ENCODE measurements around the gene BRINP1.

BRINP1 gene

GRCh38 chr9:119184265-119184936 is 184.8 kb downstream of the BRINP1 start (continued):
- no peak for TF ChIP-seq PRDM2 (tag by site-specific recombination; IDR thresholded peaks at IDR 0.05; ENCODE audit: borderline replicate concordance)

GRCh38 chr9:119181561-119181960 is 187.7 kb downstream of the BRINP1 start:
- Histone ChIP-seq H3K4me3 (ENCODE audit: low read depth, low read length) (no peak overlapping the region), H3K9me3 (ENCODE audit: control insufficient read depth, insufficient read depth, low read depth, low read length) (no peaks in the 10 kb centered on the region), H3K36me3 (ENCODE audit: control insufficient read depth in 2 of 2, insufficient read depth in 1 of 2, low read length in 2 of 2) (no peaks in the 10 kb centered on the region), H3K4me1 (ENCODE audit: control insufficient read depth, insufficient read depth, low read length) (no peaks in the 10 kb centered on the region), H3K27ac (ENCODE audit: extremely low read depth, low read depth, low read length) (no peak overlapping the region)
- TF ChIP-seq HOXD13 (CRISPR knock-in tag; IDR thresholded peaks at IDR 0.05; ENCODE audit: borderline replicate concordance) (no peak), HOXA7 (CRISPR knock-in tag; IDR thresholded peaks at IDR 0.05; ENCODE audit: borderline replicate concordance) (no peak), ZNF626 (tag by site-specific recombination; IDR thresholded peaks at IDR 0.05) (no peak), ZNF701 (tag by site-specific recombination; IDR thresholded peaks at IDR 0.05) (no peak), SP3 (tag by site-specific recombination; IDR thresholded peaks at IDR 0.05) (no peak), ZNF792 (tag by site-specific recombination; IDR thresholded peaks at IDR 0.05) (no peak), ZNF24 (tag by site-specific recombination; IDR thresholded peaks at IDR 0.05) (no peak), ZNF600 (tag by site-specific recombination; IDR thresholded peaks at IDR 0.05) (no peak), HOXC10 (CRISPR knock-in tag; IDR thresholded peaks at IDR 0.05) (no peak), ZBTB7A (tag by site-specific recombination; IDR thresholded peaks at IDR 0.05; ENCODE audit: low read depth) (no peak), ZNF10 (tag by site-specific recombination; IDR thresholded peaks at IDR 0.05) (no peak), ZXDB (tag by site-specific recombination; IDR thresholded peaks at IDR 0.05) (no peak), ZNF140 (tag by site-specific recombination; IDR thresholded peaks at IDR 0.05) (no peak), ZNF26 (tag by site-specific recombination; IDR thresholded peaks at IDR 0.05) (no peak)
- TF ChIP-seq, protein P1, sequence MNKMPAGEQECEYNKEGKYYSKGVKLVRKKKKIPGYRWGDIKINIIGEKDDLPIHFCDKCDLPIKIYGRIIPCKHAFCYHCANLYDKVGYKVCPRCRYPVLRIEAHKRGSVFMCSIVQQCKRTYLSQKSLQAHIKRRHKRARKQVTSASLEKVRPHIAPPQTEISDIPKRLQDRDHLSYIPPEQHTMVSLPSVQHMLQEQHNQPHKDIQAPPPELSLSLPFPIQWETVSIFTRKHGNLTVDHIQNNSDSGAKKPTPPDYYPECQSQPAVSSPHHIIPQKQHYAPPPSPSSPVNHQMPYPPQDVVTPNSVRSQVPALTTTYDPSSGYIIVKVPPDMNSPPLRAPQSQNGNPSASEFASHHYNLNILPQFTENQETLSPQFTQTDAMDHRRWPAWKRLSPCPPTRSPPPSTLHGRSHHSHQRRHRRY (tag by site-specific recombination; IDR thresholded peaks at IDR 0.05) = no peak
- ChIA-PET POLR2A (no interaction called here), CTCF (no interaction called here)

- TF ChIP-seq ZNF19 (tag by site-specific recombination; IDR thresholded peaks at IDR 0.05; ENCODE audit: low read depth) (no peak), ZNF621 (tag by site-specific recombination; IDR thresholded peaks at IDR 0.05) (no peak), ZNF76 (tag by site-specific recombination; IDR thresholded peaks at IDR 0.05; ENCODE audit: borderline replicate concordance, low read depth) (no peak), ZBTB8A (tag by site-specific recombination; IDR thresholded peaks at IDR 0.05) (no peak), MZF1 (tag by site-specific recombination; IDR thresholded peaks at IDR 0.05; ENCODE audit: borderline replicate concordance) (no peak), ZNF670 (tag by site-specific recombination; IDR thresholded peaks at IDR 0.05; ENCODE audit: low read depth) (no peak), ZSCAN5A (tag by site-specific recombination; IDR thresholded peaks at IDR 0.05) (no peak)
- Histone ChIP-seq H3K36me3 (ENCODE audit: control insufficient read depth in 2 of 2, insufficient read depth in 1 of 2, low read length in 2 of 2) (no peaks in the 10 kb centered on the region), H3K9me3 (ENCODE audit: control insufficient read depth, insufficient read depth, low read depth, low read length) (no peaks in the 10 kb centered on the region), H3K4me3 (ENCODE audit: low read depth, low read length) (no peak overlapping the region), H3K27ac (ENCODE audit: extremely low read depth, low read depth, low read length) (no peak overlapping the region), H3K4me1 (ENCODE audit: control insufficient read depth, insufficient read depth, low read length) (no peaks in the 10 kb centered on the region)
- POLR2A ChIA-PET = no interaction called here
- CTCF ChIA-PET = no interaction called here
Measured at GRCh38 chr9:119180897-119181296, 188.3 kb downstream of the BRINP1 start.
